Measurements from ENCODE around the gene SLC7A7.

GRCh38 chr14:22740020-22740419 is 75.2 kb downstream of the SLC7A7 start:
- TF ChIP-seq EZH2 (IDR thresholded peaks at IDR 0.05; ENCODE audit: insufficient read depth, poor library complexity, severe bottlenecking): no peak
- no peak for TF ChIP-seq EZH2phosphoT487 (IDR thresholded peaks at IDR 0.05; ENCODE audit: insufficient read depth, low read depth)

Measured in GM23248 (cell line).